Omental fat pad (tissue), 4 donors: ENCODE data around the gene NTNG2. TPM values are rescaled to one million over a fixed set of nuclear protein-coding genes. Genes with fewer than 3 reads are reported as not detected.

Experiments used
- ATAC-seq: fragments of 150-250 bp; one replicate; pipeline ENCODE4 v1.9.1; 2016; ENCODE audit warnings: mild to moderate bottlenecking, moderate library complexity; ENCODE audit not compliant: low FRiP score
- DNase-seq: peaks from one replicate; pipeline ENCODE4 v3.0.0-alpha.2; 2019; ENCODE audit warnings: low spot score
- CTCF ChIP-seq, 3 donors: fragments of 450-650 bp; IDR thresholded peaks; one replicate each; pipeline ENCODE4 v1.5.1; 2016 to 2017; ENCODE audit warnings: antibody characterized with exemption in 3 of 3, mild to moderate bottlenecking in 3 of 3, moderate library complexity in 2 of 3
- total RNA-seq, 4 donors: library from RNA; depleted of rRNA; stranded (reverse); fragments of >200 nt; gene quantifications; one replicate each; pipeline ENCODE4 v1.1.0, GENCODE V29; 2016

NTNG2 gene
- total RNA-seq, 4 donors from 2014 or later: 1.8 to 4.2 (median 2.9) TPM

GRCh38 chr9:132163876-132164603 is 2.2 kb downstream of the NTNG2 start:
- ATAC-seq (no peak), DNase-seq (no peak)
- TF ChIP-seq CTCF (IDR thresholded peaks at IDR 0.05): no peak

- TF ChIP-seq CTCF (IDR thresholded peaks at IDR 0.05): no peak
- DNase-seq (no peak), ATAC-seq (peak; percentile 42)
These were observed 2.9 kb downstream of the NTNG2 start for GRCh38 chr9:132164604-132165362.

GRCh38 chr9:132166599-132166998 is 4.7 kb downstream of the NTNG2 start:
- no peak for TF ChIP-seq CTCF (IDR thresholded peaks at IDR 0.05)
- ATAC-seq (no peak), DNase-seq (no peak)

- DNase-seq (no peak), ATAC-seq (no peak)
- TF ChIP-seq CTCF (IDR thresholded peaks at IDR 0.05): no peak
These were observed 5.3 kb downstream of the NTNG2 start for GRCh38 chr9:132167192-132167591.

- DNase-seq (no peak), ATAC-seq (no peak)
- TF ChIP-seq CTCF (IDR thresholded peaks at IDR 0.05): no peak
These were observed 6.5 kb downstream of the NTNG2 start for GRCh38 chr9:132168347-132168746.

- TF ChIP-seq CTCF (IDR thresholded peaks at IDR 0.05): no peak
- DNase-seq (no peak), ATAC-seq (no peak)
These were observed 7.0 kb downstream of the NTNG2 start for GRCh38 chr9:132168851-132169250.
